GM08714 (cell line): Measurements from ENCODE around the gene TRAPPC8.
"Not testable (repeated sequence)": the region's sequence is repeated elsewhere in the genome, so short reads cannot be mapped to it uniquely, and the experiment has no call there.

Source experiments
- H3K4me3 ChIP-seq: fragments of 200-500 bp; sonication (Bioruptor generic); 2 replicates; pipeline ENCODE4 v1.5.1; 2014; ENCODE audit warnings: mild to moderate bottlenecking, low read length, inconsistent platforms
- ZNF274 ChIP-seq: IDR thresholded peaks from 2 replicates; pipeline ENCODE4 v1.6.1; 2012; ENCODE audit warnings: mild to moderate bottlenecking, low read depth, low read length

Gene TRAPPC8

GRCh38 chr18:31918733-31919132 is 24.2 kb downstream of the TRAPPC8 start:
- TF ChIP-seq ZNF274, result no peak
- no peak overlapping the region for H3K4me3 ChIP-seq

DNA sequence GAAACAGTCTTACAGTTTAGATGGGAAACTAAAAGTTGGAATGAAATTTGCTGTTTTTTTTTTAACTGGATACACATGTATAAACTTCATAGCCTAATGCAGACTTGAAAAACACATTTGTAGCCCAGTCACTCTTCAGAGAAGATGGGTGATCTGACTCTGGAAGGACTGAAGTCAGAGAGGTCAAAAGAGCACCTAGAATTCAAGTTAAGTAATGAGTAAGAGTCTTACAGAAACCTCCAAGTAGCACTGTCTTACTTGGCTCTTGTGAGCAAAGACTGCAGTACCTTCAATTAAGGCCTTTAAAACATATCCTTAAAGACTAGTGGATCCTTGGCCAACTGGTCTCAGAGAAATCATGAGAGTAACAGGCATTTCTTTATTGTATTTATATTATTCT is 41.9 kb downstream of the TRAPPC8 start:
- no peak for TF ChIP-seq ZNF274
- H3K4me3 ChIP-seq, result no peak overlapping the region

GRCh38 chr18:31899771-31900170 is 43.2 kb downstream of the TRAPPC8 start:
- H3K4me3 ChIP-seq, result not testable (repeated sequence)

DNA sequence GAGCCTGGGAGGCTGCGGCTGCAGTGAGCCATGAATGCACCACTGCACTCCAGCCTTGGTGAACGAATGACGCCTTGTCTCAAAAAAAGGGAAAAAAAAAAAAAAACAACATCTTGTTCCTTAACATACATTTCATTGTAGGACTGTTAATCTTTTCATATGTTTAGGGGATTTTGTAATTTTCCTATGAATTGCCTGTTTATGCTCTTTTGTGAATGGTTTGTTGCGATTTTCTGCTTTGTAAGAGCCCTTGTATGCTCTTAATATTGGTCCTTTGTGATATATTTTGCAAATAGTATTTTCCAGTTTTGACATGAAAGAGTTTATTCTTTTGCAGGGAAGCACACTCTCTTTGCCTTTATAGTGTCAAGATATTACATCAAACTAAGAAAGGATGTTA is 50.0 kb downstream of the TRAPPC8 start:
- TF ChIP-seq ZNF274, result no peak

GRCh38 chr18:31891566-31891965 is 51.4 kb downstream of the TRAPPC8 start:
- TF ChIP-seq ZNF274, result no peak
- no peak overlapping the region for H3K4me3 ChIP-seq

More for the DNA sequence above, 50.0 kb downstream of the TRAPPC8 start:
- no peak overlapping the region for H3K4me3 ChIP-seq

DNA sequence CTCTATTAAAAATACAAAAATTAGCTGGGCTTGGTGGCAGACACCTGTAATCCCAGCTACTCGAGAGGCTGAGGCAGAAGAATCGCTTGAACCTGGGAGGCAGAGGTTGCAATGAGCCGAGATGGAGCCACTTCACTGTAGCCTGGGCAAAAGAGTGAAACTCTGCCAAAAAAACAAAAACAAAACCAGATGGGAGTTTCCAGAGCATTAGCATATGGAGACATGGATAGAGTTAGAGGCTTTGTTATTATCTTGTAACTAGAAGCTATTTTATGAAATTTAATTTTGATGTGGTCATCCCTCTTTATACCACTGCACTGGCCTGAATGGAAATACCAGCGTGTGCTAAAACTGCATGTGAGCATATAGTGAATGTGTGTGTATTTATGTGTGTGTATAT is 58.9 kb downstream of the TRAPPC8 start:
- H3K4me3 ChIP-seq, result no peak overlapping the region
- no peak for TF ChIP-seq ZNF274

DNA sequence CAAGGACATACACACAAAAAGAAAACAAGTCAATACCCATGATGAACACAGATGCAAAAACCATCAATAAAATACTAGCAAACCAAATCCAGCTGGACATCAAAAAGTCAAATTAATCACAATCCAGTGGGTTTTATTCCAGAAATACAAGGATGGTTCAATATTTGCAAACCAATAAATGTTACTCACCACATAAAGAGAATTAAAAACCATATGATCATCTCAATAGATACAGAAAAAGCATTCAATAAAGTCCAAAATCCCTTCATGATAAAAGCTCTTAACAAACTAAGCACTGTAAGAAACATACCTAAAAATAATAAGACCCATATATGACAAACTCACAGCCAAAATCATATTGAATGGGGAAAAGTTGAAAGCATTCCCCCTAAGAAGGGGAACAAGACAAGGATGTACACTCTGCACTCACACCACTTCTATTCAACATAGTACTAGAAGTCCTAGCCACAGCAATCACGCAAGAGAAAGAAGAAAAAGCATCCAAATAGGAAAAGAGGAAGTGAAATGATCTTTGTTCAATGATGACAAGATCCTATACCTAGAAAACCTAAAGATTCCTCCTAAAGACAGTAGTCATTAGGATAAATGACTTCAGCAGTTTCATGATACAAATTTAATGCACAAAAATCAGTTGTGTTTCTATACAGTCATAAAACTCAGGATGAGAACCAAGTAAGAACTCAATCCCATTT is 62.6 kb downstream of the TRAPPC8 start:
- no peak for TF ChIP-seq ZNF274

DNA sequence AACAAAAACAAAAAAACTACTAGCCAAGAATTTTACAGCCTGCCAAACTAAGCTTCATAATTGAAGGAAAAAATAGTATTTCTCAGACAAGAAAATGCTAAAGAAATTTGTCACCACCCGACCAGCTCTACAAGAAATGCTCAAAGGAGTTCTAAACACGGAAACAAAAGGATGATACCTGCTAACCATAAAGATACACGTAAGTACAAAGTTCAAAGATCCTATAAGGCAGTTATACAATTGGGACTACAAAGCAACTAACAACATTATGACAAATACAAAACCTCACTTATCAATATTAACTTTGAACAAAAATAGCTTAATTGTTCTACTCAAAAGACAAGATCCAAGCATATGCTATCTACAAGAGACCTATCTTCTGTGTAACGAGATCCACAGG is 64.6 kb downstream of the TRAPPC8 start:
- no peak overlapping the region for H3K4me3 ChIP-seq
- TF ChIP-seq ZNF274, result no peak

More for the DNA sequence above, 62.6 kb downstream of the TRAPPC8 start:
- no peak overlapping the region for H3K4me3 ChIP-seq

GRCh38 chr18:31877900-31878299 is 65.0 kb downstream of the TRAPPC8 start:
- no peak for TF ChIP-seq ZNF274

DNA sequence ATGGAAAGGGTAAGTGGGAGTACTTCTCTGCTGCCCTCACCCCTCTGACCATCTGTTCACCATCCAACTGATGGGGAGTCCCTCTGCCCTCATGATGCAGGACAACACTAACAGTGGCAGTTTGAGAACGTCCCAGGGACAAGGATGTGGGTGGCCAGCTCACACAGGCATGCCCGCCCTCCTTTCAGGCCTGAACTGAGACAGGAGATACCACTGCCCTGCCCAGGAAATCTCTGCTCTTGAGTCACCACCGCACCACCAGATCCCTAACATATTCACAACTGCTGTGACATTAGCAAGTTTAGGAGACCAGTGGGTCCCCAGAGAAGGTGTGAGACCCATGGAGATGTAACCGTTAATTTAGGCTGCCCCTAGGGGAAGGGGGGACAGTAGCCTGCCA is 66.2 kb downstream of the TRAPPC8 start:
- H3K4me3 ChIP-seq, result no peak overlapping the region
- TF ChIP-seq ZNF274, result no peak

More at GRCh38 chr18:31877900-31878299, 65.0 kb downstream of the TRAPPC8 start:
- H3K4me3 ChIP-seq, result no peak overlapping the region

DNA sequence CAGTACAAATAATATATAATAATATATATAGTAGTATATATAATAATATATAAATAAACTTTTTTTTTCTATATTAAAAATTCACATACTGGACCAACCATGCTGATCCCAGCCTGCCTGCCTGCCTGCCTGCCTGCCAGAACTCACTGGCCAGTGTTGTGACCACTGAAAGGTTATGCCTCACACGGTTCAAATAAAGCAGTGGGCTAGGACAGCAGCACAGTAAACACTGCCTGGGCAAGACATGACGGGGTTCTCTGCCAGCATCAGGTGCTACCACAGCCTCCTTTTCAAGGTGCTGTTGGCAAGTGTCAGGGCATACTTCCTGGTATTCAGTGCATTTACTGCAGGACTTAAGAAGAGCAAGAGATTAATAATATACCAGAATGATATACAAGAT is 67.6 kb downstream of the TRAPPC8 start:
- no peak for TF ChIP-seq ZNF274
- H3K4me3 ChIP-seq, result no peak overlapping the region

DNA sequence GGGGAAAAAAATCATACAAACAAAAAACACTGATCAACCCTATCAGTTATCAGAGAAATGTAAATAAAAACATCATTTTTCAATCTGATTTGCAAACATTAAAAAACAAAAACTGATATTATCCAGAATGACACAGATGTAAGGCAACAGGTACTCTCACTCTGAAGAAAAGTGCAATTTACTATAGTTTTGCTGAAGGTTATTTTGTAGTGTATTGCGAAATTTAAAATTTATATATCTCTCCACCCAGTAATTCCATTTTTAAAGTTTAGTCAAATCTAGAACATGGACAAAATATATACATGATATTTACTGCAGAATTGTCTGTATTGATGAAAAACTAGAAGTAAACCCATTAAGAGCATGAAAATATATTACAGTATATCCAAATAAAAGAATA is 79.8 kb downstream of the TRAPPC8 start:
- H3K4me3 ChIP-seq, result no peak overlapping the region
- no peak for TF ChIP-seq ZNF274

DNA sequence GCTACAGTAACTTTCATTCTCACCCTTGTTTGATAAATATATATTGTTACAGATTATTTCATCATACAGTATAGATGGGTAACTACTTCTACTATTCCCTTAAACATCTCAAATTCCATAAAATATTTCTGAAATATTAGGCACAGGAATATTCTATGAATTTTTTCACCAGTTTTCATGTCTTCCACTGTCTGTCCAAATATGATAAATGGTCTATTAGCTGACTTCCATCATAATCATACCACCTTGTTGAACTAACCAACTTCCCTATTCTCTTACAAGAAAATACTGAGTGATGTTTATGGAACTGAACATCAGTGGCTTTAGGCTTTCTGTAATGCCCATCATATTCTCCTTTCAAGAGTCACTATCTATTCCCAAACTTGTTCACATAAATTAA is 82.4 kb downstream of the TRAPPC8 start:
- TF ChIP-seq ZNF274, result no peak
- H3K4me3 ChIP-seq, result no peak overlapping the region

- no peak for TF ChIP-seq ZNF274
- no peak overlapping the region for H3K4me3 ChIP-seq
Observed at GRCh38 chr18:31857526-31858106, 85.3 kb downstream of the TRAPPC8 start.

DNA sequence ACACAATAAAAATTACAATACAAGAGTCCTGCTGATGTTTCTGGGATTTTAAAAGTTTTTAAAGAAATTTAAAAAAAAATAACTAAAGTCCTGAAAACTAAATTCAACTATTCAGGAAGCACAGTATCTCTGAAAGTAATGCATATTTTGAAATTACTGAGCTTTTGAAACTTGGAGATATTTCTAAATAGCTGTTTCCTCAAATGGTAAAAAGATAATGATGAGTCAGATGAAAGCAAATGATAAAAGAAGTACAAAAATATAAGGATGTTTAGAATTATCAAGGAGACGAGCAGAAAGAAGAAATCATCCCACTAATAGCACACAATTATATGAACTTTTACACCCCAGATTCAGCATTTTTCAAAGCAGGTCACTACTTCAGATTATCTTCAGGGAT is 92.1 kb downstream of the TRAPPC8 start:
- no peak overlapping the region for H3K4me3 ChIP-seq

DNA sequence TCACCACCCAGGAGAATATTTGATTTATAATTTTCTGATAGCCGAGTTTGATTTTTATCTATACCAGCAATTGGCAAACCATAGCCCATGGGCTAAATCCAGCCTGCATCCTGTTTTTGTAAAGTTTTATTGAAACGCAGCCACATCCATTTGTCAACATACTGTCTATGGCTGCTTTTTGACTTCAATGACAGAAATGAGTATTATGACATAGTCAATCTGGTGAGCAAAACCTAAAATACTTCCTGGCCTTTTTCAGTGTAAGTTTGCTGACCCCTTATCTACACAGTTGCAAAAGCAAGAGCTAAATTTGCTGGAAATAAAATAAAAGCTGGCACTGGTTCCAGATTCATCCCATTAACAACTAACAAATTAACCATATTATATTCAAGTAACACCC is 102.4 kb downstream of the TRAPPC8 start:
- TF ChIP-seq ZNF274, result no peak
- H3K4me3 ChIP-seq, result no peak overlapping the region

More for the DNA sequence above, 92.1 kb downstream of the TRAPPC8 start:
- TF ChIP-seq ZNF274, result no peak
